Activated T-cell treated with anti-CD3 and anti-CD28 coated beads, Interleukin-2, amount 50 U/mL, for 72 hours (primary cell): ENCODE data around the gene ETV7. TPM values are rescaled to one million over a fixed set of nuclear protein-coding genes. Genes with fewer than 3 reads are reported as not detected.

ENCODE experiments used
- ATAC-seq, 2 donors: fragments of 150-1000 bp; cut with Tn5 transposase; replicated peaks in 1 of 2; 2 replicates each; pipeline ENCODE4 v1.10.0; 2021; ENCODE audit warnings: moderate library complexity in 2 of 2, mild to moderate bottlenecking in 1 of 2
- DNase-seq, 2 donors: peaks; one replicate each; pipeline ENCODE4 v3.0.0; 2021 to 2022; ENCODE audit warnings: mixed read lengths in 1 of 2
- H3K27ac Mint-ChIP-seq: one replicate; pipeline ENCODE4 v1.8.0; 2022; ENCODE audit warnings: mild to moderate bottlenecking, moderate library complexity, mixed read lengths
- H3K27me3 Mint-ChIP-seq: one replicate; pipeline ENCODE4 v1.8.0; 2022; ENCODE audit warnings: low read depth, mixed read lengths
- H3K36me3 Mint-ChIP-seq, 2 donors: one replicate each; pipeline ENCODE4 v1.8.0; 2022; ENCODE audit warnings: mixed read lengths in 2 of 2, mild to moderate bottlenecking in 1 of 2; ENCODE audit not compliant: insufficient read depth in 2 of 2
- H3K4me1 Mint-ChIP-seq: one replicate; pipeline ENCODE4 v1.8.0; 2022; ENCODE audit warnings: low read depth, mixed read lengths
- H3K4me3 Mint-ChIP-seq, 2 donors: one replicate each; pipeline ENCODE4 v1.8.0; 2022; ENCODE audit warnings: mild to moderate bottlenecking in 2 of 2, mixed read lengths in 2 of 2, moderate library complexity in 2 of 2
- H3K9me3 Mint-ChIP-seq, 2 donors: one replicate each; pipeline ENCODE4 v1.8.0; 2022; ENCODE audit warnings: mixed read lengths in 2 of 2
- total RNA-seq, 2 donors: library from RNA; stranded (reverse); gene quantifications; one replicate each; pipeline ENCODE4 v1.2.3, GENCODE V29; 2022

ETV7 gene
- total RNA-seq: 1 to 10 TPM; 1.4 to 7.4 TPM

DNA sequence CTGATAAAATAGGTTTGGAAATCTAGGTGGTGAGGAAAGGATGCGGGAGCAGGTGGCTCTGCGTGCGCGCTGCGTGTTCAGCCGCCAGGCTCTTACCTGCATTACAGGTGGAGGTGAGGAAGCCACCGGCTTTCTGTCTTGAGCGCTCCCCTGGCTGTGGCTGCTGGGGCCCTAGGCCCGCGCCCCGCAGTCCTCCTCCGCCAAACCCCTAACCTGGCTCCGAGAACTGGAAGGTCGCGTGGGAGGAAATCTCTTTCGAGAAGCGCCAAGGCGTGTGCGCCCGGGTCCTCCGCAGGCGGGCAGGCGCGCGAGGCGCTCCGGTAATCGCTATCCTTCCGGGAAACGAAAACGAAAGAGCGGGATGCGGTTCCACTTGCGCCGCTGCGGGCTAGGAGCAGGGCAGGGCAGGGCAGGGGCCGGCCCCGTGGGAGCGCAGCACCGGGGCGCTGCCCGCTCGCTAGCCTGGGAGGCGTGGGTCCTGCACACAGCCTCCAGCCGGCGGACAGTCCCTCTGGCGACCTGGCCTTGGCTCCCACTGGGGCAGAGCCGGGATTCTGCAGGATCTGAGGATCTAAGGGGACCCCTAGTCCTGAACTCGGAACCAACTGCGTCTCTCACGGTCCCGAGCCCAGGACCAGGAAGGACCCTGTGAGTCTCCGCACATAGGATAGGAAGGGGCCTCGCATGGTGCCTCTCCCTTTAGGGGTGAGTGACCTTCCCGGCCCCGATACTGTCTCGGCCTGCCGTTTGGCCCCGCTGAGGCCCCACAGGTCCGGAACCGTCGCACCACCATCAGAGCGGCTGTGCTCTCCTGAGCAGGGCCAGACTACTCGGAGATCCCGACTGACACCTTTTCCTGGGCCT is at the start of gene ETV7:
TSS of gene ETV7 (minus strand) at position 230 of the 864 bp plus-strand sequence. CDS start at position 102, 128 bp downstream.
- H3K9me3 Mint-ChIP-seq: no peaks in the 10 kb centered on the region

GRCh38 chr6:36436466-36436865 is 49.0 kb upstream of the ETV7 start:
- Mint-ChIP-seq H3K4me1 (peaks cover 15% of the 10 kb centered on the region), H3K27ac (no peak overlapping the region), H3K36me3 (no peaks in the 10 kb centered on the region), H3K27me3 (no peaks in the 10 kb centered on the region), H3K9me3 (no peaks in the 10 kb centered on the region), H3K4me3 (no peak overlapping the region)
- DNase-seq (no peak), ATAC-seq (no peak)

More for the DNA sequence above, at the start of gene ETV7:
- peaks cover 48% of the 10 kb centered on the region for H3K27me3 Mint-ChIP-seq
- H3K4me3 Mint-ChIP-seq: peak within 1 kb of the TSS; percentile 81
- peaks cover 0 to 3% of the 10 kb centered on the region in 2 donors for H3K36me3 Mint-ChIP-seq
- DNase-seq (peak; percentile 61 to 66), ATAC-seq (peak; percentile 67 to 78)
- peaks cover 38% of the 10 kb centered on the region for H3K4me1 Mint-ChIP-seq
- H3K27ac Mint-ChIP-seq: peak within 1 kb of the TSS; percentile 25

GRCh38 chr6:36432151-36432671 is 44.7 kb upstream of the ETV7 start:
- no peak overlapping the region for H3K27ac Mint-ChIP-seq
- H3K4me3 Mint-ChIP-seq: no peak overlapping the region
- H3K27me3 Mint-ChIP-seq: no peaks in the 10 kb centered on the region
- H3K4me1 Mint-ChIP-seq: peaks cover 6% of the 10 kb centered on the region
- DNase-seq (no peak), ATAC-seq (no peak)
- H3K36me3 Mint-ChIP-seq: no peaks in the 10 kb centered on the region
- no peaks in the 10 kb centered on the region for H3K9me3 Mint-ChIP-seq

DNA sequence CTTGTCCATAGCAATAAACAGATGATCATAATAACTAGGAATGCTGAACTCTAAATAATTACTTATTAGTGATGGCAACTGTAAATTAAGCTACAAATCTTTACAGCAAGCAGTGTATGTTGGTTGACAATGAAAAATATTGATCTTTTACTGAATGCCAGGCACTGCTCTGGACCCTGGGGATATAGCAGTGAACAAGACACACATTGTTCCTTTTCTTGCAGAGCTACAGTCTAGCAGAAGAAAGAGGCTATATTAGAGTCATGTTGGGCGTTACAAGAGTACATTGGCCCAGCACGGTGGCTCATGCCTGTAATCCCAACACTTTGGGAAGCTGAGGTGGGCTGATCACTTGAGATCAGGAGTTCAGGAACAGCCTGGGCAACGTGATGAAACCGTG is 43.7 kb upstream of the ETV7 start:
- H3K9me3 Mint-ChIP-seq: no peaks in the 10 kb centered on the region
- no peak overlapping the region for H3K27ac Mint-ChIP-seq
- no peaks in the 10 kb centered on the region for H3K27me3 Mint-ChIP-seq
- no peak for ATAC-seq
- no peaks in the 10 kb centered on the region for H3K36me3 Mint-ChIP-seq
- no peak for DNase-seq
- no peak overlapping the region for H3K4me3 Mint-ChIP-seq
- H3K4me1 Mint-ChIP-seq: peaks cover 6% of the 10 kb centered on the region

DNA sequence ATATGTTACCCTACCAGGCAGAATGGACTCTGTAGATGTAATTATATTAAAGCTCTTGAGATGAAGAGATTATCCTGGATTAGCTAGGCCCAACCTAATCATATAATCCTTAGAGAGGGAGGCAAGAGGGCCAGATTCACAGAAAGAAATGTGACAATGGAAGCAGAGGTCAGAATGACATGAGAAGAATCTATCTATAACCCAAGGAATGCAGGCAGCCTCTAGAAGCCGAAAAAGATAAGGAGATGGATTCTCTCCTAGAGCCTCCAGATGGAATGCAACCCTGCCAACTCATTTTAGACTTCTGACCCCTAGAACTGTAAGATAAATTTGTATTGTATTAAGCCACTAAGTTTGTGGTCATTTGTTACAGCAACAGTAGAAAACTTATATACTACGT is 42.9 kb upstream of the ETV7 start:
- H3K27ac Mint-ChIP-seq: no peak overlapping the region
- no peaks in the 10 kb centered on the region for H3K9me3 Mint-ChIP-seq
- no peaks in the 10 kb centered on the region for H3K36me3 Mint-ChIP-seq
- no peak overlapping the region for H3K4me3 Mint-ChIP-seq
- ATAC-seq: no peak
- no peak for DNase-seq
- H3K27me3 Mint-ChIP-seq: no peaks in the 10 kb centered on the region
- peaks cover 6% of the 10 kb centered on the region for H3K4me1 Mint-ChIP-seq

DNA sequence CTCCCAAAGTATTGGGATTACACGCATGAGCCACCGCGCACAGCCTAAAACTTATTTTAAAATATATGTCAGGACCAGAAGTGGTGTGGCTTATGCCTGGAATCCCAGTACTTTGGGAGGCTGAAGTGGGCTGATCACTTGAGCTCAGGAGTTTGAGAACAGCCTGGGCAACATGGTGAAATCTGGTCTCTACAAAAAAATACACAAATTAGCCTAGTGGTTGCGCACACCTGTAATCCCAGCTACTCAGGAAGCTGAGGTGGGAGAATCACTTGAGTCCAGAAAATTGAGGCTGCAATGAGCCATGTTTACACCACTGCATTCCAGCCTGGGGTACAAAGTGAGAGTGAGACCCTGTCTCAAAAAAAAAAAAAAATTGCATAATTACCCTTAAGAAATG is 41.4 kb upstream of the ETV7 start:
- DNase-seq (no peak), ATAC-seq (peak in 1 of 2 donors; percentile 35)
- peaks cover 11% of the 10 kb centered on the region for H3K4me1 Mint-ChIP-seq
- no peak overlapping the region for H3K4me3 Mint-ChIP-seq
- no peaks in the 10 kb centered on the region for H3K27me3 Mint-ChIP-seq
- H3K9me3 Mint-ChIP-seq: no peaks in the 10 kb centered on the region
- no peak overlapping the region for H3K27ac Mint-ChIP-seq
- no peaks in the 10 kb centered on the region for H3K36me3 Mint-ChIP-seq

DNA sequence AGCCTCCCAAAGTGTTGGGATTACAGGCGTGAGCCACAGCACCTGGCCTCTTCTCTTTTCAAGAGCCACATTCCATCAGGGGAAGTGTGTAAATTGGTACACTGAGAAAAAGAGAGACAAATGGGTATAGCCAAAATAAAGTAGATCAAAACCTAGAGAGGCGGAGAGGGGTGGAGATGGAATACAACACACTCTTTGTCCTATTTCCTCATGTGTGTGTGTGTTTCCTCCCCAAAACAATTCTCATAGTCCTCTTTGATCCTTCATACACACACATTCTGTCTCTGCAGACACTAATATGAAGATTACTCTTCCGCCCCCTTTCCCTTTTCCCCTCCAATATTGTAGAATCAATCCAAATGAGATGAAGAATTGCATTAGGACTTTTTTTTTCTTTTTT is 39.2 kb upstream of the ETV7 start:
- Mint-ChIP-seq H3K36me3 (no peaks in the 10 kb centered on the region), H3K4me3 (no peak overlapping the region), H3K9me3 (no peaks in the 10 kb centered on the region), H3K4me1 (peaks cover 22% of the 10 kb centered on the region), H3K27ac (no peak overlapping the region), H3K27me3 (no peaks in the 10 kb centered on the region)
- ATAC-seq (no peak), DNase-seq (no peak)

GRCh38 chr6:36423101-36423824 is 35.8 kb upstream of the ETV7 start:
- H3K4me3 Mint-ChIP-seq: peak overlapping the region; percentile 89 to 91
- H3K36me3 Mint-ChIP-seq: no peaks in the 10 kb centered on the region
- H3K9me3 Mint-ChIP-seq: no peaks in the 10 kb centered on the region
- peak; percentile 98 to 99 for DNase-seq
- ATAC-seq: peak; percentile 99
- peak overlapping the region; percentile 97 for H3K27ac Mint-ChIP-seq
- peaks cover 22% of the 10 kb centered on the region for H3K4me1 Mint-ChIP-seq
- no peaks in the 10 kb centered on the region for H3K27me3 Mint-ChIP-seq

DNA sequence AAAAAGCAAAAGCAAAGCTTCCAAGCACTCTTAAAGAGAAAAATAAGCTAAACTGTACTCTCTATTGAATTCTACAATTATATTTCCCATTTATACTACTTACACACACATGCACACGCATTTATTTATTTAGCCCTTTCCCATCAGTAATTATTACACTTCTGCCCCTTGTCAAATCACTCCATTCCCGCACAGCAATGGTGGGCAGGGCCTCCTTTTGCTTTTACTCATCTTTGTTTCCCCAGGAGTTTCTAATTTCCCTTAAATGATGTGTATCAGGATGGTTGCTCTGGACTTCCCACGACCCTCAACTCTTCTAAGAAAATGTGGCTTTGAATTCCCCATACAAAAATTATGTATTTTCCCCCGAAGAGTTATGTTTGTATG is 35.2 kb upstream of the ETV7 start:
- no peaks in the 10 kb centered on the region for H3K27me3 Mint-ChIP-seq
- peak overlapping the region; percentile 97 for H3K27ac Mint-ChIP-seq
- H3K36me3 Mint-ChIP-seq: no peaks in the 10 kb centered on the region
- ATAC-seq: no peak
- DNase-seq: no peak
- peaks cover 22% of the 10 kb centered on the region for H3K4me1 Mint-ChIP-seq
- peak overlapping the region; percentile 89 to 91 for H3K4me3 Mint-ChIP-seq
- H3K9me3 Mint-ChIP-seq: no peaks in the 10 kb centered on the region

DNA sequence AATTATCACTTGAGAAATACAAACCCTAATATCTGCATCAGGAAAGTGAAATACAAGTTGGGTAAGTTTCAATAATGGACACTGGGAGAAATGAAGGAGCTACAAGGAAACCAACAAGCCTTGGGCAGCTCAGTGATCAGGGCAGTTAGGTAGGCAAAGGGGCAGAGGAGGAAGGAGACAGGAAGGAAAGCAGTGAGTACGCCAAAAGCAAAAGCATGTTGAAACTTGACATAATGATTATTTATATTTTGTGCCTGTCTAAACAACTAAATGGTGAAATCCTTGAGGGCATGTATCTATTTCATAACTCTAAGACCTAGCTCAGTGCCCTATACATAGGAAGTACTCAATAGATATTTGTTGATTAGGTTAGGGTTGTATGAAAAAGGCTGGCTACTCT is 31.8 kb upstream of the ETV7 start:
- Mint-ChIP-seq H3K4me1 (peaks cover 22% of the 10 kb centered on the region), H3K36me3 (no peaks in the 10 kb centered on the region), H3K27ac (no peak overlapping the region), H3K9me3 (no peaks in the 10 kb centered on the region), H3K27me3 (no peaks in the 10 kb centered on the region), H3K4me3 (no peak overlapping the region)
- ATAC-seq (no peak), DNase-seq (no peak)

DNA sequence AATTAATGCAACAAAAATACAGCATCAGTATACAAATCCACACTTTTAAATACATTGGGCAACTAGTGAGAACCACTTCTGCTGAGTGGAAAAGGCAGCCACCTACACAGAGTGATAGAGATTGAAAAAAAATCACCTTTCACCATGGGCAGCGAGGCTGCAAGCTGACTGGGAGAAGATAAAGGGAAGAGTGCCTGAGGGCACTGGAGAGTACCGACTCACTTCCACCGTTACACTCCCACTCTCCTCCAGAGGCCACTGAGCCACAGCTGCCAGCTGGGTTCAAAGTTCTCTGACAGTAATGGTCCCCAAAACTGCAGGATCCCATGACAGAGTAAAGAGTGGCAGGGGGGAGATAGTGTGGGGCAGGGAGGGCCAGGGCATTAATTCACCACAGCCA is 31.1 kb upstream of the ETV7 start:
- DNase-seq: no peak
- Mint-ChIP-seq H3K4me3 (no peak overlapping the region), H3K27ac (no peak overlapping the region), H3K4me1 (peaks cover 14% of the 10 kb centered on the region), H3K27me3 (no peaks in the 10 kb centered on the region), H3K36me3 (no peaks in the 10 kb centered on the region), H3K9me3 (no peaks in the 10 kb centered on the region)
- ATAC-seq: no peak

GRCh38 chr6:36414481-36414880 is 27.0 kb upstream of the ETV7 start:
- Mint-ChIP-seq H3K27me3 (no peaks in the 10 kb centered on the region), H3K9me3 (peaks cover 2 to 3% of the 10 kb centered on the region in 2 donors), H3K27ac (no peak overlapping the region), H3K36me3 (peaks cover 2 to 3% of the 10 kb centered on the region in 2 donors), H3K4me1 (no peaks in the 10 kb centered on the region), H3K4me3 (no peak overlapping the region)
- no peak for ATAC-seq
- DNase-seq: no peak
